Breast epithelium (tissue), 4 donors: Measurements from ENCODE around the gene STOML3. TPM values are rescaled to one million over a fixed set of nuclear protein-coding genes. Genes with fewer than 3 reads are reported as not detected.

Experiments used
- DNase-seq, 2 donors: peaks; one replicate each; pipeline ENCODE4 v3.0.0-alpha.2; 2019; ENCODE audit warnings: low spot score in 2 of 2
- H3K27ac ChIP-seq, 2 donors: fragments of 200-600 bp; sonication (generic) in 1 of 2; one replicate each; pipeline ENCODE4 v1.5.1; 2016 to 2019; ENCODE audit warnings: mild to moderate bottlenecking in 1 of 2
- H3K27me3 ChIP-seq, 2 donors: fragments of 200-600 bp; sonication (generic) in 1 of 2; one replicate each; pipeline versions ENCODE4 v1.5.1 to v1.6.0; 2017 to 2019; ENCODE audit warnings: control low read depth in 1 of 2, mild to moderate bottlenecking in 1 of 2
- H3K36me3 ChIP-seq: fragments of 200-600 bp; one replicate; pipeline ENCODE4 v1.5.1; 2019
- H3K4me1 ChIP-seq, 2 donors: fragments of 200-600 bp; sonication (generic); one replicate each; pipeline ENCODE4 v1.5.1; 2016 to 2019; ENCODE audit warnings: control low read depth in 1 of 2
- H3K4me3 ChIP-seq, 3 donors: fragments of 200-600 bp; sonication (generic); 1 replicate in 2 of 3; 2 replicates in 1 of 3; pipeline ENCODE4 v1.5.1; 2016 to 2019; ENCODE audit warnings: mild to moderate bottlenecking in 3 of 3, moderate library complexity in 2 of 3
- H3K9me3 ChIP-seq, 2 donors: fragments of 200-600 bp; sonication (generic) in 1 of 2; one replicate each; pipeline ENCODE4 v1.5.1; 2016 to 2019; ENCODE audit warnings: control low read depth in 1 of 2
- POLR2A ChIP-seq: fragments of 450-650 bp; IDR thresholded peaks from one replicate; pipeline ENCODE4 v1.6.1; 2016; ENCODE audit warnings: antibody characterized with exemption, mild to moderate bottlenecking, moderate library complexity
- POLR2AphosphoS5 ChIP-seq, 3 donors: sonication (generic); formaldehyde crosslinking; IDR thresholded peaks; one replicate each; pipeline ENCODE4 v1.6.1; 2017; ENCODE audit warnings: antibody characterized with exemption in 3 of 3
- intact Hi-C: fragments of 100-400 bp; cut with DNase I; formaldehyde crosslinking; loops from one replicate; pipeline ENCODE4 v1.15.1; 2023; ENCODE audit warnings: low total_unique reads
- total RNA-seq, 3 donors: library from RNA; depleted of rRNA; stranded (reverse); fragments of >200 nt; gene quantifications; one replicate each; pipeline ENCODE4 v1.1.0, GENCODE V29; 2016
- TF ChIP-seq, protein P1 (sequence below), 3 donors: fragments of 450-650 bp; IDR thresholded peaks; one replicate each; pipeline ENCODE4 v1.5.1; 2016 to 2017; ENCODE audit warnings: antibody characterized with exemption in 3 of 3, mild to moderate bottlenecking in 3 of 3, moderate library complexity in 3 of 3

STOML3 gene
- total RNA-seq, 3 donors from 2014 or later, result not detected

DNA sequence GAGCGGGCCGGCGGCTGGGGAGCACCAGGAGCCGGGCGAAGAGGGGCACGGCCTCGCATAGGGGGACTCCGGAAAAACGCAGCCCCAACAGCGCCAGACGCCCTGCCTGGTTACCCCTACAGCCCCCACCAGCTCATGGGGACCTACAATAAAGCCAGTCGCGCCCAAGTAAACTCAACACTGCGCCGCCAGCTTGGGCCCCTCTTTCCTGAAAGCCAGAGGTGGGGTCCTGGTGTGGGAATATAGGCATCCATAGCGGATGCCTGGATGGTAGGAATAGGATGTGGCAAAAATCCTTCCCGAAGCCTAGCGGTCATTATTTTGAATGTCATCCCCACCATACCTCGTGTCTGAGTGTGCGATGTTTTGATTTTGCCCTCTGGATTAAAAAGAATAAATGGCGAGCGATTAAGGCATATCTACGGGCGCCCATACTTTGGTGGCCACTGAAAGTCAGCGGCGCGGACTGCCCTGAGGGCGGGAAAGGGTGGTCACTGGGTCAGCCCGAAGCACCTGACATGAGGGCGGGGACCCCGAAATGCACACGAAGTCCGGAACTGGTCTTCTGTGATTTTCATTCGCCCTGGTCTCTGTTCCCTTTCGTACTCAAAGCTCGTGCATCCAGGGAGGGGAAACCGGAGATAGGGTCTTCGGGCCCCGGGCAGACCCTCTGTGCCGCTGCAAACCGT lies 47.4 kb upstream of the STOML3 start, which contains the start of the genes NHLRC3 and PROSER1:
TSS of gene NHLRC3 (plus strand) at position 577 of the 689 bp plus-strand sequence. CDS start 184 bp downstream, outside the sequence.
TSS of gene PROSER1 (minus strand) at position 210 of the 689 bp plus-strand sequence. CDS start 847 bp downstream, outside the sequence.
- Histone ChIP-seq H3K27me3 (no peaks in the 10 kb centered on the region), H3K27ac (peak within 1 kb of the TSS; percentile 90 to 94), H3K9me3 (no peaks in the 10 kb centered on the region), H3K4me3 (peak within 1 kb of the TSS; percentile 75 to 90 (median 89)), H3K4me1 (peaks cover 0 to 15% of the 10 kb centered on the region in 2 donors), H3K36me3 (no peaks in the 10 kb centered on the region)
- TF ChIP-seq, protein P1, sequence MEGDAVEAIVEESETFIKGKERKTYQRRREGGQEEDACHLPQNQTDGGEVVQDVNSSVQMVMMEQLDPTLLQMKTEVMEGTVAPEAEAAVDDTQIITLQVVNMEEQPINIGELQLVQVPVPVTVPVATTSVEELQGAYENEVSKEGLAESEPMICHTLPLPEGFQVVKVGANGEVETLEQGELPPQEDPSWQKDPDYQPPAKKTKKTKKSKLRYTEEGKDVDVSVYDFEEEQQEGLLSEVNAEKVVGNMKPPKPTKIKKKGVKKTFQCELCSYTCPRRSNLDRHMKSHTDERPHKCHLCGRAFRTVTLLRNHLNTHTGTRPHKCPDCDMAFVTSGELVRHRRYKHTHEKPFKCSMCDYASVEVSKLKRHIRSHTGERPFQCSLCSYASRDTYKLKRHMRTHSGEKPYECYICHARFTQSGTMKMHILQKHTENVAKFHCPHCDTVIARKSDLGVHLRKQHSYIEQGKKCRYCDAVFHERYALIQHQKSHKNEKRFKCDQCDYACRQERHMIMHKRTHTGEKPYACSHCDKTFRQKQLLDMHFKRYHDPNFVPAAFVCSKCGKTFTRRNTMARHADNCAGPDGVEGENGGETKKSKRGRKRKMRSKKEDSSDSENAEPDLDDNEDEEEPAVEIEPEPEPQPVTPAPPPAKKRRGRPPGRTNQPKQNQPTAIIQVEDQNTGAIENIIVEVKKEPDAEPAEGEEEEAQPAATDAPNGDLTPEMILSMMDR (IDR thresholded peaks at IDR 0.05), result peak in 1 of 3 donors; percentile 20
- peak; percentile 65 to 75 (median 74) for TF ChIP-seq POLR2AphosphoS5 (IDR thresholded peaks at IDR 0.05)
- TF ChIP-seq POLR2A, result no peak
- DNase-seq, result peak; percentile 87 to 88
- intact Hi-C loops, result no loop called here

DNA sequence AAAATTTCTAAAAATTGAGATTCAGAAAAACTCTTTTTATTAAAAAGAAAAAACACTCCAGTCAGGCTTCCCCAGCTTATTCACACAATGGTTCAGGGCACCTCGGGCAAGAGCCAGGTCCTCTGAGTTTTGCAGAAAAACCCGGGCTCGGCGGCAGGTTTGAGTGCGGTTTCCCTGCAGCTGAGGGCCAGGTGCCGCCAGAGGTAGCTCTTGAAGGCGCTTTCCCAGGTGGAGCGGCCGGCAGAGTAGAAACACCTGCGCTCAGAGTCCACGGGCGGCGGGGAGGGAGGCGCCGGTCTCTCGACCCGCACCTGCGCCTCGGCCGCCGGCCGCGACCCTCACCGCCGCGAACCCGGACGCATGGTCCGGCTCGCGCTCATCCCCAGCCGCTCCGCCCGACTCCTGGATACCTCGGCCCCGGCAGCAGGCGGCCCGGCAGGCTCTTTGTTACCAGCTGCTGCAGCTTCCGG lies 46.8 kb upstream of the STOML3 start:
- intact Hi-C loops, result no loop called here
- peak in 1 of 2 donors; percentile 23 for DNase-seq
- TF ChIP-seq POLR2AphosphoS5 (IDR thresholded peaks at IDR 0.05) (no peak), POLR2A (no peak)
- TF ChIP-seq, protein P1 (IDR thresholded peaks at IDR 0.05), result no peak
- H3K36me3 ChIP-seq, result no peaks in the 10 kb centered on the region
- no peaks in the 10 kb centered on the region for H3K27me3 ChIP-seq
- peak overlapping the region; percentile 75 to 90 (median 89) for H3K4me3 ChIP-seq
- no peaks in the 10 kb centered on the region for H3K9me3 ChIP-seq
- peak overlapping the region; percentile 90 to 94 for H3K27ac ChIP-seq
- H3K4me1 ChIP-seq, result peaks cover 0 to 15% of the 10 kb centered on the region in 2 donors

DNA sequence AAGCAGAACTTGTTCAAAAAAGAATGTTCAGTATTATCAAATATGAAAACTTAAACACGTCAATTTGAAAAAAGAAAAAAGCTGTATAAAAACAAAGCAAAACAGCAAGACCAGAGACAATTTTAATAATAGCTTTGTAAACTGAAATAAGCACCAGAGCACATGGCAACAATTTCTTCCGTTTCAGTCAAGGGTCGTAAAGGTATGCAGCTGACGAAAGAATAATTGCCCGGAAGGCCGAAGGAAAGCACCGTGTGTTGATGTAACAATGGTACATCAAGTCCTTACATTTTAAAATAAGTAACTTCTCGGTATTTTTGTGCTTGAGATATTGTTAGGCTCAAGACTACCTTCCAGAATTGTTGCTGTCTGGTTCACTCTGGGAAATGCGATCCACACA lies 45.6 kb upstream of the STOML3 start:
- H3K27ac ChIP-seq, result no peak overlapping the region
- peaks cover 0 to 15% of the 10 kb centered on the region in 2 donors for H3K4me1 ChIP-seq
- intact Hi-C loops, result no loop called here

DNA sequence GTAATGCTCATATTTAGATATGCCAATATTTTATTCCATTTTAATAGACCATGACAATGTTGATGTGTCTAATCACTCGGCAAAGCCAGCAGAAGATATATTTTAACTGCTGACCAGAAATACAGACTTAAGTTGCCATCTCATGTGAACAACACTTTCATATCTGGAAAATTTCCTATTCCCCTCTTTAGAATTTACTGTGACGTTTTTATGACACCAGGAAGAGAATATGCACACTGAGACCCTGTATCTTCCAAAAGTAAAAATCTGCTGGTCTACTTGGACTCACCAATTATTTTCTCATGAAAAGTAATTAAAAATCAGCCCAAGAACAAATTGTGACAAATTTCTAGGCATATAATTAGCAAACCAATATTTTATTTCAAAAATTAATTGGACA lies 45.2 kb upstream of the STOML3 start:
- H3K27ac ChIP-seq, result no peak overlapping the region
- intact Hi-C loops, result no loop called here
- H3K36me3 ChIP-seq, result no peaks in the 10 kb centered on the region
- TF ChIP-seq POLR2A (no peak), POLR2AphosphoS5 (IDR thresholded peaks at IDR 0.05) (no peak)
- TF ChIP-seq, protein P1 (IDR thresholded peaks at IDR 0.05), result no peak
- H3K4me1 ChIP-seq, result peaks cover 0 to 12% of the 10 kb centered on the region in 2 donors
- H3K9me3 ChIP-seq, result no peaks in the 10 kb centered on the region
- peak overlapping the region in 2 of 3 donors; percentile 89 to 90 for H3K4me3 ChIP-seq
- H3K27me3 ChIP-seq, result no peaks in the 10 kb centered on the region
- no peak for DNase-seq

More for the DNA sequence above, 45.6 kb upstream of the STOML3 start:
- Histone ChIP-seq H3K36me3 (no peaks in the 10 kb centered on the region), H3K9me3 (no peaks in the 10 kb centered on the region), H3K27me3 (no peaks in the 10 kb centered on the region), H3K4me3 (peak overlapping the region; percentile 75 to 90 (median 89))
- no peak for DNase-seq
- no peak for TF ChIP-seq POLR2AphosphoS5 (IDR thresholded peaks at IDR 0.05)
- no peak for TF ChIP-seq POLR2A
- TF ChIP-seq, protein P1 (IDR thresholded peaks at IDR 0.05), result no peak

DNA sequence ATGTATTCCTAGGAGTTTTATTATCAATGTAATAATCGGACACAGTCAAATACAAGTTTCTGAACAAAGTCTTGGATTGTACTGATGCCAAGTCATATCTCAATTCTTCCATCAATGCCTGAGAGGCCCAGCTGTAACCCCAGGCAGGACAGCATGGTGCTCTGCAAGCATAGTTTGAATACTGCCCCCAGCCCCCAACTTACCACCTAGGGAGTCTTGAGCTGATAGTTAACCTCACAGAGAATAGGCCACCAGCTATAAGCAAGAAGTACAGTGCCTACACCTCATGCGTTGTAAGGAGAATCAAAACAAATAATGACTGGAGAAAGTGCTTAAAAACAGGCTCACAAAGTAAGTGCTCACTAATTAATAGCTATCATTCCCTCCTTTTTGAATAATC lies 44.6 kb upstream of the STOML3 start:
- H3K4me3 ChIP-seq, result peak overlapping the region in 2 of 3 donors; percentile 89 to 90
- intact Hi-C loops, result no loop called here

More for the DNA sequence above, 44.6 kb upstream of the STOML3 start:
- H3K27me3 ChIP-seq, result no peaks in the 10 kb centered on the region
- no peak overlapping the region for H3K27ac ChIP-seq
- no peak for DNase-seq
- H3K9me3 ChIP-seq, result no peaks in the 10 kb centered on the region
- H3K4me1 ChIP-seq, result peaks cover 0 to 11% of the 10 kb centered on the region in 2 donors
- H3K36me3 ChIP-seq, result no peaks in the 10 kb centered on the region
- TF ChIP-seq, protein P1 (IDR thresholded peaks at IDR 0.05), result no peak
- TF ChIP-seq POLR2A (no peak), POLR2AphosphoS5 (IDR thresholded peaks at IDR 0.05) (no peak)
